HG03457 (cell line): ENCODE results near the gene ALOX15B.

Source experiments
- ATAC-seq: cut with Tn5 transposase; IDR thresholded peaks from one replicate; pipeline ENCODE4 v1.9.1; 2021; ENCODE audit warnings: moderate number of reproducible peaks; ENCODE audit not compliant: unreplicated experiment

ALOX15B gene

DNA sequence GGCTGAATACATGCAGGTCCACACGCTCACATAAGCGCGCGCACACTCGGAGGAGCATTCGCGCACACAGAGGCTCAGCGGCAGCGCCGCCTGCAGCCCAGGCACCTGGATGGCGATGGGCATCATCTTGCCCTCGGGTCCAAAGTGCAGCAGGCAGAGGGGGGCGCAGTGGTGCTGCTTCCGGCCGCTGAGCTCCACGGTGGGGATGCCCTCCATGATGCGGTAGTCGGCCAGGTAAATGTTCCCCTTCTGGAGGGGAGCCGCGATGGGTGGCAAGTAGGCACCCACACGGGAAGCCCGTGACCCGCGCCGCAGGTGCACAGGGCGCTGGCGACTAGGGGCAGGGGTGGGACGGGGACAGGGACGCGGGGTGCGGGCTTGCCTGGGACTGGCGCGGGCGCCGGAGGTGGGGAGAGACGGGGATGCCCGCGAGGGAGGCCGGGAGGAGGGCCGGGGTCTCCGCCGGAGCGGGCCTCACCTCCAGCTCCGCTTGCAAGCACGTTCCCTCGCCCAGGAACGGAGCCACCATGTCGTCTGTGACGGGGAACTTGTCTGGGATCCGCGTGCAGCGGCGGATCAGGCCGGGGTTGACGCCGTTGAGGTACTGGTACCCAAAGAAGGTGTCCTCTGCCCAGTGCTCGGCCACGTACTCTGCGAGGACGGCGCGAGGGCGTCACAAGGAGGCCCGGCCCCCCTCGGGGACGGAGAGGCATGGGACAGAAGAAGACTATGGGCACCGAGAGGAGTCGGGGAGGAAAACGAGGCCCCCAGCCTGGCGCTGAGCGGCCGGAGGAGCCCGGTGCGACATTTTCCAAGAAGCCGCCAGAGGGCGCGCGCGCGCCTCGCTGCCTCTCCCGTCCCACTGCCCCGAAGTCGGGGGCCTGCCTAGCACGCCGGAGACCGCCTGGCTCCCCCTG lies 40.7 kb downstream of the ALOX15B start:
- ATAC-seq = no peak

DNA sequence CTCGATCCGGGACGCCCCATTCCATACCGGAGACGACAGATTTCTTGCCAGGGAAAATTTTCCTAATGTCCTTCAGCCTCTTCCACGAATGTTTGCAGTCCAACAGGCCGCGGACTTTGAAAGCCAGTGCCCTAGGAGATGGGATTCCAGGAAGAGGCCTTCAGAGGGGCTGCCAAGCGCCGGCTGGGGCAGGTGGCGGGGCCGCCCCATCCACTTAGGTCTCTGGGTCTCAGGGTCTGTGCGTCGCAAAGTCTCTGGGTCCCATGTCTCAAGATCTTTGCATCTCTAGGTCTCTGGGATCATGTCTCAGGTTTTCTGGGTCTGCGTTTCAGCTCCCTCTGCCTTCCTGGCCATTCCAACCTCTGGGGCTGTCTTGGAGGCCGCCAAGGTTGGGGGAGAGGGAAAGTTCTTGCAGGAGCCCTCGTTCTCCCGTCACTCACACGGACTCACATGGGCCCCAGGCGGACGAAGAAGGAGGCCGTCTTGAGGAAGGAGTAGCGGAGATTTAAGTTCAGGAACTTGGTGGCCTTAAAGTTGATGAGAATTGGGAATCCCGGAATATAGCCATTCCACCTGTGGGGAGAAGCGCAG lies 41.4 kb downstream of the ALOX15B start:
- no peak for ATAC-seq

DNA sequence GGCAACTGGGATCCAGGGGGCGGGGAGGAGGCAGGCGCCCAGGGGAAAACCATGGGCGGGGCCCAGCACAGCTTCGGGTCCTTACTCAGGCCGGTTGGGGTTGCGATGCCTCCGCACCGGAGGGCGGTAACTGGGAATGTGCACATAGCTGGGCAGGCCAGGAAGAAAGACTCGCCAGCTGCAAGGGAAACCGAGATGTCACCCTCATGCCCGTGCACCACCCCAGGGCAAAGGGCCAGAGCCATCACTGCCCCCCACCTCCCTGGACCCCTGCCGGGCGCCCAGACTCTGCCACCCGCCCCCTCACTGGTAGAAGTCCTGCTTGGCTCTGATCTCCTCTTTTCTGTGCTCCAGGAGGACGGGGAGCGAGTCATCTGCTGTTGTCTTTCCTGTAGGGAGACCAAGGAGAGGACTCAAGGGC lies 42.0 kb downstream of the ALOX15B start:
- ATAC-seq = no peak

DNA sequence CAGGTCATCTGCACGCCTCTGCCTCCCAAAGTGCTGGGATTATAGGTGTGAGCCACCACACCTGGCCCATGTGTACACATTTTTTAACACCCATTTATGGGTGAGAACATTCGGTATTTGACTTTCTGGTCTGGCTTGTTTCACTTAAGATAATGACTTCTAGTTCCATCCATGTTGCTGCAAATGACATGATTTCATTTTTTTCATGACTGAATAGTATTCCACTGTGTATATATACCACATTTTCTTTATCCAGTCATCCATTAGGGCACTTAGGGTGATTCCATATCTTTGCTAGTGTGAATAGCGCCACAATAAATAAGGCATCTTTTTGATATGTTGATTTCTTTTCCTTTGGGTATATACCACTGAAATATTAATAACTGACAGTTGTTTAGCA lies 43.0 kb downstream of the ALOX15B start:
- ATAC-seq = no peak

DNA sequence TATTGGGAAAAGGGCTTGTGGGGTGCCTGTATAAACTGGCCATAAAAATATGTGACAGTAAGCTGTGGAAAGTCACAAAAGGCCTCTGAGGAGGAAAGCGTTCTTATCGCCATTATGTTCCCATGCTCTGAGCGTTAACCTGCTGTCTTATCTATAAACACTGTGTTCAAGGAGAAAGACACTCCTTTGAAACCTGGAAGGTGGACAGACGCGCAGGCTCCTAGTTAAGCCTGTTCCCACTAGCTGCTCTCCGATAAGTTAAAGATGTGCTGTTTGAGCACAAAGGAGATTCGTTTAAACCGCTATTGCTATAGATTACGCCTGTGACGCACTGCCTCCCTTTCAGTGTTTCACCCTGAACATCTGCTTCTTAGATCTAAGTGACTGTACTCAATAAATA lies 43.4 kb downstream of the ALOX15B start:
- ATAC-seq = no peak

DNA sequence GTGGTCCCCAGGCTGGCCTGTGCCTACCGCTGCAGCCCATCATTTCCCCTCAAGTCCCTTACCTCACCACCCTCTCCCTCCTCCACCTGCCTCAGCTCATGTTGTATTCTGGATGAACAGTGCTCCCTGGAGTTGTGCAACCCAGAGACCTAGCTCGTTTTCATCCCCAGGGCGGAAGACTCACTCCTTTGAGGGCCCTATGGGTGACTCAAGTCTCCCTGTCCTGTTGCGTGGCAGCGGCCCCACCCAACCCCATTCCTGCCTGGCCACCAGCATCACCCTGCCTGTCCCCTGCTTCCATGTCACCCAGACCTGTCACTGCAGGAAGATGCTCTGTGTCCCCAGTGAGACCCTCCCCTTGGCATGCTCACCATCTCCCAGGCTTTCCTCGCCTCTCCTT lies 45.4 kb downstream of the ALOX15B start:
- ATAC-seq = no peak

DNA sequence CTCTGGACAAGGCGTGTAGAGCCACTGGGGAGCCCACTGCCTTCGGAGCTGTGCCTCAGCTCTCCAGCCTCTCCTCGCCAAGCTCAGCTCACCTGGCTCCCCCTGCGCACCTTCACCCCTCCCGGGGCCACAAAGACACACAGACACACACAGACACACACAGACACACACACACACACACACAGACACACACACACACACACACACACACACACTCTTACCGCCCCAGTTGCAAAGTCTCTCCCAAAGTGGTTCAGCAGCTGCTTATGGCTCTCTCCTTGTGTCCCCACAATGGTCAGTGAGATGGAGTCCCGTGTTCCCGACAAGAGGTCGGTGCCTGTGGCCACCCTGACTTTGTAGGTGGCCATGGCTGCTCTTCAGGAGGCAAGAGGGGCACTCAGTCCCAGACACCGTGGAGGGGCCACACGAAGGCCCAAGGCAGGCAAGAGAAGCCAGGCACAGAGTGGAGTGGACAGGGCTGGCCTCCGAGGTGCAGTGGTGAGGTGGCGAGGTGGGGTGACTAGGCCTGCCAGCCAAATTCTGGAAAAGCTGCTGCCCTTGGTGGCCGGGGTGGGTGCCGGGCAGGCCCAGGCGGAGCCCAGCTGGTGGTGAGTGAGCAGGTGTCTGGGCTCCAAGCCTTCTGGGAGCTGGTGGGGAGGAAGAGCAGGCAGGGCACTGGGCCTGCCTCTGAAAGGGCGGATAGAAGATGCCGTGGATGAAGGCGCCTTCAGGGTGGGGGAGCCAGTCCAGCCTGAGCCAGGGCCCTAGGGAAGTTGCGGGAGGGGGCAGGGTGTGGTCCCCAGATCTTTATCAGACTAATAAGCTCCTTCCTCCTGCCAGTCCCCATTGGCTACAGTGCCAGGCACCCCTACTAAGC lies 48.5 kb downstream of the ALOX15B start, which contains the start of gene ALOX12B:
ALOX12B (minus strand) TSS at position 642 of the 877 bp plus-strand sequence; CDS start at position 368, 274 bp downstream.
- ATAC-seq = no peak

DNA sequence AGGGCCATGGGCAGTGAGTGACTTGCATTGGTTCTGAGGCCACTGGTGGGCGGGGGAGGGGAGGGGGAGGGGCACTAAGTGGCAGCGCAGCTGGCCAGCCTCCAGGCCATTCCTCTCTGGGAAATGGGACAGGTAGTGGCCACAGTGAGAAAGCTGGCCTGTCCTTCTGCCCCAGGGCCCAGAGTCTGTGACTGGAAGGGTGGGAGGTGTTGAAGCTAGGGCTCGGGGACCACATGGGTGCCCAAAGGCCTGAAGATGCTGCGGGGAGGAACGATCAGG lies 49.0 kb downstream of the ALOX15B start:
- no peak for ATAC-seq

DNA sequence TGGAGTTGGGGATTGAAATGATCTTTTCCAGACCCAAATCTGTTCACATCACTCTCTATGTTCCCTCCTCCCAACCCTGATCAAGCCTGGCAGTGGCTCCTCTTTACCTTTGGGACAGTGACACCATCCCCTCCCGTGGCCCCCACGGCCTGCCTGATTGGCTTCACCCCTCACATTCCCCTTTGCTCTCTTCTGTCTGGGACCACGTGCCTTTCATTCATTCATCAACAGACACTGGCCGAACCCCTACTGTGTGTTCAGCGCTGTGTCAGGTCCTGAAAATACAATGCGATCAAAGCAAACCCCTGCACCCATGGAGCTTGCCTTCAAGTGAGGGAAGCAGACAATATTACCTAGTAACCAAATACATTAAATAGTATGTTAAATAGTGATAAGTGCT lies 50.9 kb downstream of the ALOX15B start:
- no peak for ATAC-seq

DNA sequence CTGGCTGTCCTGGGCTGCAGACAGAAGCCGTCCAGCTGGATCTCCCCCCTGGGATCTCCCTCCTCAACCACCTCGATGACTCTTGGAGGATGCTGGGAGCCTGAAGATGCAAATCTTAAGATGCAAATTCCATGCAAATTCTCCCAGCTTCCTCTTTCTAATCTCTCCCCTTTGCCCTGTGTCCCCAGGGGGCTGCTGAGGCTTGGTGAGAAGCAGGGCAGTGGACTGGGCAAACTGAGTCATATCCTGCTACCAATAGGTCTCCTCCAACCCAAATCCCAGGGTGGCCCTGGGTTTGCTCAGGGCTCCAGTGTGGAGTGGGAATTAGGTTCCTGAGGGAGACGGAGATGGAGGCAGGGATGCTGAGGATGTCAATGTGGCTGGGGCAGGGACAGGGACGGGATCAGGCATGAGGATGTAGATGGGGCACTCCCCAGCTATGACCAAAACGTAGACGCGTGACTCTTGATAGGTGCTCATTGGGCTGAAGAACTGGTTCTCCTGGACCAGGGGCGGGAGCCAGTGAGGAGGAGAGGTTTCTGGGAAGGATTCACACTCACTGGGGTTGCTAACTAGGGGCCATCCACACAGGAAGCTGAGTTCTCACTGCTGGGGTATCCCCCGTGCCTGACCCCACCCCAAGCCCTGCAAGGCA lies 52.3 kb downstream of the ALOX15B start:
- ATAC-seq = no peak

DNA sequence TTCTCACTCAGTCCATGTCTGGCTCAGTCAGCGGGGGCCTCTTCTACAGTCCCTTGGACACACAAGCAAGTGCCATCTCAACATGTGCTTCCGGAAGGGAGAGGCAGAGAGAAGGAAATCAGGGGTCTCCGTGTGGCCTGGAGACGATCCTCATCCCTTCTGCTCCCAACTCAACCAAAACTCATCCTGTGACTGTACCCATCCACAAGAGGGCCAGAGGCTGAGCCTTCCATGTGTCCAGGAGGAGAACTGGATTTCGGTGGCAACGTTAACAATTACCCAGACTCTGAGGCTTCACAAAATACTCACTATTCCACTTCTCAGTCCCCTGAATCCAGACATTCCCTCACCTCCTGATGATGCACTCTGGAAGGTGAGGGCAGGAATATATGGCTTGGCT lies 56.5 kb downstream of the ALOX15B start:
- ATAC-seq = no peak

DNA sequence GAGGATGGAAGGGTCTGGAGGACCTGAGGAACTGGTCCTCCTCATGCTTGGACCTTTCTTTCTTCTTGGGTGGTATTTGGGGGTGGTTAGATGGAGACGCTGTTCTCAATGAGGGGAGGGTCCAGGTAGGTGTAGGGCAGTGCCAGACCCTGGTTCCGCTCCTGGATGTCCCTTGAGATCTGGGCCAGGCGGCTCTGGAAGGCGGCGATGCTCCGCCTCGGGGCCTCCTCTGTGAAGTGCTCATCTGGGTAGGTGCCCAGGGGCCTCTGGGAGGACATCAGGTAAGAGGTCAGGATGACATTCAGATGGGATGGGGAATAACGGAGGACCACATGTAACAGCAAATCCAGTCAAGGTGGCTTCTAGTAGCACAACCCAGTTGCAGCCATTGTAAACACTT lies 57.7 kb downstream of the ALOX15B start:
- no peak for ATAC-seq
